Astrocyte (in vitro differentiated cells and primary cell): Measurements from ENCODE around the gene PDE7B.

Source experiments
- CTCF ChIP-seq: IDR thresholded peaks from 2 replicates; pipeline ENCODE4 v1.5.1; 2011; ENCODE audit warnings: low read depth, mild to moderate bottlenecking, inconsistent platforms, low read length, moderate library complexity; ENCODE audit not compliant: insufficient read depth
- EZH2 ChIP-seq: IDR thresholded peaks from 2 replicates; pipeline ENCODE4 v1.6.1; 2012; ENCODE audit warnings: mild to moderate bottlenecking, low read length, inconsistent platforms; ENCODE audit not compliant: insufficient read depth

DNA sequence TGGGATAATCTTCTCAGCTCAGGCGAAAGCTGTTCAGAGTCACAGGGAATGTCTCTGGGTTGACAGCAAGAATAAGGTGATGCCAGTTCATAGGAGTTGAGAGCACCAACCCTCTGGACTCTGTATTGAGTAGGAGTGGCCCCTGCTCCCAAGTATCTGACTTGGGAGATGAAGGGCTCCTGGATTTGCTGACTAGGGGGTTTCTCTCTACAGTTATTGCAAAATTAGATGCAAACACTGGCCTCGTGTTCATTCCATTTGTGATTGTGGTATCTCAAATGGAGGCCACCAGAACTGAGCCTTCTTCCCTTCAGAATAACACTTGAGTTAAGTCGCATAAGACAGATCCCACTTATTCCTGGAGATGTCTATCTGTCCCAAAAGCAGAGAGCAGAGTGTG, 135.7 kb downstream of the PDE7B start:
- TF ChIP-seq CTCF: no peak
- no peak for TF ChIP-seq EZH2
